ENCODE data around the gene SGSM1.
"Not testable (repeated sequence)": the region's sequence is repeated elsewhere in the genome, so short reads cannot be mapped to it uniquely, and the experiment has no call there.

SGSM1 gene

GRCh38 chr22:24894220-24894975 lies 88.4 kb downstream of the SGSM1 start:
- no peak for DNase-seq (ENCODE audit: low read depth in 2 of 2)

GRCh38 chr22:24894998-24895397 lies 89.0 kb downstream of the SGSM1 start:
- DNase-seq (ENCODE audit: low read depth in 2 of 2): no peak

GRCh38 chr22:24901448-24901847 lies 95.4 kb downstream of the SGSM1 start:
- no peak for DNase-seq (ENCODE audit: low read depth in 2 of 2)

GRCh38 chr22:24905909-24906308 lies 99.9 kb downstream of the SGSM1 start:
- no peak for DNase-seq (ENCODE audit: low read depth in 2 of 2)

GRCh38 chr22:24907101-24907500 lies 101.1 kb downstream of the SGSM1 start:
- DNase-seq (ENCODE audit: low read depth in 2 of 2): not testable (repeated sequence)

- DNase-seq (ENCODE audit: low read depth in 2 of 2): no peak
Measured at GRCh38 chr22:24920029-24920428, 114.0 kb downstream of the SGSM1 start.

GRCh38 chr22:24925586-24926427 lies 119.8 kb downstream of the SGSM1 start:
- no peak for DNase-seq (ENCODE audit: low read depth in 2 of 2)

GRCh38 chr22:24926428-24926725 lies 120.4 kb downstream of the SGSM1 start:
- DNase-seq (ENCODE audit: low read depth in 2 of 2): no peak

- no peak for DNase-seq (ENCODE audit: low read depth in 2 of 2)
Measured at GRCh38 chr22:24926849-24927579, 121.0 kb downstream of the SGSM1 start.

GRCh38 chr22:24928322-24928721 lies 122.3 kb downstream of the SGSM1 start:
- no peak for DNase-seq (ENCODE audit: low read depth in 2 of 2)

- DNase-seq (ENCODE audit: low read depth in 2 of 2): no peak
Measured at GRCh38 chr22:24930678-24931077, 124.7 kb downstream of the SGSM1 start.

- no peak for DNase-seq (ENCODE audit: low read depth in 2 of 2)
Measured at GRCh38 chr22:24935771-24936483, 129.9 kb downstream of the SGSM1 start.

- DNase-seq (ENCODE audit: low read depth in 2 of 2): no peak
Measured at GRCh38 chr22:24937114-24937513, 131.1 kb downstream of the SGSM1 start.

- DNase-seq (ENCODE audit: low read depth in 2 of 2): no peak
Measured at GRCh38 chr22:24938741-24939341, 132.8 kb downstream of the SGSM1 start.

- no peak for DNase-seq (ENCODE audit: low read depth in 2 of 2)
Measured at GRCh38 chr22:24942301-24942700, 136.3 kb downstream of the SGSM1 start.

GRCh38 chr22:24944217-24944937 lies 138.4 kb downstream of the SGSM1 start:
- no peak for DNase-seq (ENCODE audit: low read depth in 2 of 2)

- no peak for DNase-seq (ENCODE audit: low read depth in 2 of 2)
Measured at GRCh38 chr22:24945430-24945829, 139.4 kb downstream of the SGSM1 start.

GRCh38 chr22:24947383-24947782 lies 141.4 kb downstream of the SGSM1 start:
- DNase-seq (ENCODE audit: low read depth in 2 of 2): no peak

- DNase-seq (ENCODE audit: low read depth in 2 of 2): no peak
Measured at GRCh38 chr22:24947881-24948280, 141.9 kb downstream of the SGSM1 start.

GRCh38 chr22:24948356-24949202 lies 142.6 kb downstream of the SGSM1 start:
- DNase-seq (ENCODE audit: low read depth in 2 of 2): no peak

All from stimulated activated CD8-positive, alpha-beta memory T cell treated with anti-CD3 and anti-CD28 coated beads, Interleukin-2, amount 100 ng/mL, for 48 hours (primary cell).